IPS DF 19.7 (cell line): ENCODE results near the gene CAMK2N2.

ENCODE experiments used
- DNase-seq: peaks from one replicate; pipeline ENCODE4 v3.0.0-alpha.2; 2013; ENCODE audit warnings: low read depth, low spot score

The CAMK2N2 gene

DNA sequence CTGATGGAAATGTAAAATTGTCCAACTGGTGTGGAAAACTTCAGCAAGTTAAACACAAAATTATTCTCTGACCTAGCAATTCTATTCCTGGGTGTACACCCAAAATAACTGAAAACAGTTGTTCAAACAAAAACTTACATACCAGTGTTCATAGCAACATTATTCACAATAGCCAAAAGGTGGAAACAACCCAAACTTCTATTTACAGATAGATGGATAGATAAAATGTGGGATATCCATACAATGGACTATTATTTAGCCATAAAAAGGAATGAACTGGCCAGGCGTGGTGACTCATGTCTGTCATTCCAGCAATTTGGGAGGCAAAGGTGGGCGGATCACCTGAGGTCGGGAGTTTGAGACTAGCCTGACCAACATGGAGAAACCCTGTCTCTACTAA is 38.8 kb downstream of the CAMK2N2 start:
- no peak for DNase-seq

DNA sequence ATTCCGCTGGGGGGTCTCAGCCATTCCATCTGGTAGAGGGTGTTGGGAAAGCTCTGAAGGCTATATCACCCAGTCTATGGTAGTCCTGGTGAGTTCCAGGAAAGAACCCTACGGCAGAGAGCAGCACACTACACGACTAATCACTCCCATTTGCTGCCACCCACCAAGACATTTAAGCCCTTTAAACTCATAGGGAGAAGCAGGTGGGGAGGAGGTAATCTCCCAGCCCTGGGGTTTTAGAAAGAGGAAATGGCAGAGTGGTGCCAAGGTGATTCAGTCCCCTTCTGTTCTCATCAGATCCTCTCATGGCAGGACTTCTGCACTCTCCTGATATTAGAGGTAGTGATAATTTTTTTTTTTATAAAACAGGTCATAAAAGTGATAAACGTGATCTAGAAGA is 42.5 kb downstream of the CAMK2N2 start:
- no peak for DNase-seq

DNA sequence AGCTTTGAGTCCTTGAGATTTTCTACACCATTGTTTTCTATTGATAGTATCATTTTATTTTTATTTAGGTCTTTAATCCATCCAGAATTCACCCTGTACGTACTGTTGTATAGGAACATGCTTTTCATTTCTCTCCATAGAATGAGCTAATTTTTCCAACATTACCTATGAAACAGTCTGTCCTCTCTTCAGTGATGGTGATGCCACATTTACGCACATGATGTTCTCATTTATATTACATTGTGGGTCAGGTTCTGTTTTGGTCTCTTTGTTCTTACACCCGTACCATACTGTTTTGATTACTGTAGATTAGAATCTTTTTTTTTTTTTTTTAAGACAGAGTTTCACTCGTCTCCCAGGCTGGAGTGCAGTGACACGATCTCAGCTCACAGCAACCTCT is 49.6 kb downstream of the CAMK2N2 start:
- no peak for DNase-seq

DNA sequence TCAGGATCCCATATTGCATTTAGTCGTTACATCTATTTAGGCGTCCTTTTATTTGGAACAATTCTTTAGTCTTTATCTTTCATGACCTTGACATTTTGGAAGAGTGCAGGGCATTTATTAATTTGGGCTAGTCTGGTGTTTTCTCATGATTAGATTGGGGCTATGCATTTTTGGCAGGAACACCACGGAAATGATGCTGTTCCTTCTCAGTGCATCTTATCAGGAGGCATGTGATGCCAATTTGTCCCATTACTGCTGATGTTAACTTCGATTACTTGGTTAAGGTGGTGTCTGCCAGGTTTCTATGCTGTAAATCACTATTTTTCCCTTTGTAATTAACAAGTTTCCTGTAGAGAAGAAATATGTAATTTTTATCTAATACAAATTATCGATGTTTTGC is 50.1 kb downstream of the CAMK2N2 start:
- DNase-seq = no peak
